ENCODE results near the gene OR10G6.
"Not testable (repeated sequence)": the region's sequence is repeated elsewhere in the genome, so short reads cannot be mapped to it uniquely, and the experiment has no call there.

The OR10G6 gene, protein sequence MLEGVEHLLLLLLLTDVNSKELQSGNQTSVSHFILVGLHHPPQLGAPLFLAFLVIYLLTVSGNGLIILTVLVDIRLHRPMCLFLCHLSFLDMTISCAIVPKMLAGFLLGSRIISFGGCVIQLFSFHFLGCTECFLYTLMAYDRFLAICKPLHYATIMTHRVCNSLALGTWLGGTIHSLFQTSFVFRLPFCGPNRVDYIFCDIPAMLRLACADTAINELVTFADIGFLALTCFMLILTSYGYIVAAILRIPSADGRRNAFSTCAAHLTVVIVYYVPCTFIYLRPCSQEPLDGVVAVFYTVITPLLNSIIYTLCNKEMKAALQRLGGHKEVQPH

DNA sequence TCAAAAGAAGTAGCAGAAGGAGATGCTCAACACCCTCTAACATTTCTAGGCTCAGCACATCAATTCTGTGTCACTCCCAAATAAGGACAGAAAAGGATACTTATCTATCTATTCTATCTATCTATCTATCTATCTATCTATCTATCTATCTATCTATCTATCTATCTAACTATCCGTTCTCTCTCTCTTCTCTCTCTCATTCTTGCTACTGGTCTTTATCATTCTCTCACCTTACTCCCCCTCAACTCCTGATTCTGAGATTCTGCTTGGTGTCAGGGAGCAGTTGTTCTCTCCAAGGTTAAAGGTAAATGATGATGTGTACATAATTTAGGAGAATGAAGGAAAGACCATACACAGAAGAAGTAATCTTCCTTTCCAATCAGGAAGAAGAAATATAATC lies at the start of gene OR10G6:
TSS of gene OR10G6 (minus strand) at position 43 of the 400 bp plus-strand sequence. CDS start at position 43, 0 bp downstream.
- no peak for DNase-seq

DNA sequence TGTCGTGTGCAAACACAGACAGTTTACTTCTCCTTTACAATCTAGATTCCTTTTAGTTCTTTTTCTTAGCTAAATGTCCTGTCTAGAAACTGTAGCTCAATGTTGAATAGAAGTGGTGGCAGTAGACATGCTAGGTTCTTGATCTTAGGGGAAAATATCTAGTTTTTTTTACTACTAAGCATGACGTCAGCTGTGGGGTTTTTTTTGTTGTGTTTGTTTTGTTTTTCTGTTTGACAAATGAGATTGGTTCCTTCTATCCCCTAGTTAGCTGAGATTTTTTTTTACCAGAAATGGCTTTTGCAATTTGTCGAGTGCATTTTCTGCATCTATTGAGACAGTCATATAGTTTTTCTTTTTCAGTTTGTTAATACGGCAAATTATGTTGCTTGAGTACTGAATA lies 48.5 kb upstream of the OR10G6 start:
- no peak for DNase-seq

DNA sequence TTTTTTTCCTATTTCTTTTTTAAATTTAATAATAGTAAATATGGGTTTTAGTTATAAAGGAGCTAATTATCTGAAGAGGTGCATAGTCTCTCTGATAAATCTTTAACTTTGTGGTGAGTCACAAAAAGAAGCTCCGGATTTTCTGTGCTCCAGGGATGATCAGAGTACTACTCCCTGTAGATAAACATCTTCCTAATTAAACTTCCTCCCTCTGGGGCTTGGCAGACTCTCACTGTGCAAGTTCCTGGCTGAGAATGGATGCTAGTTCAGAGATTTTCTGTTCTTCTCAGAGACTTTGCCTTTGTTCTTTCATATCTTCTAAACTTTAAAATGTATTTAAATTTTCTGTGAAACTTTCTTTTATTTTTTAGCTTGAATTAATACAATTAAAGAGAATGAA lies 46.3 kb upstream of the OR10G6 start, which contains the start of gene OR10G7:
TSS of gene OR10G7 (minus strand) at position 72 of the 400 bp plus-strand sequence. CDS start 2,324 bp downstream, outside the sequence.
- DNase-seq = no peak

DNA sequence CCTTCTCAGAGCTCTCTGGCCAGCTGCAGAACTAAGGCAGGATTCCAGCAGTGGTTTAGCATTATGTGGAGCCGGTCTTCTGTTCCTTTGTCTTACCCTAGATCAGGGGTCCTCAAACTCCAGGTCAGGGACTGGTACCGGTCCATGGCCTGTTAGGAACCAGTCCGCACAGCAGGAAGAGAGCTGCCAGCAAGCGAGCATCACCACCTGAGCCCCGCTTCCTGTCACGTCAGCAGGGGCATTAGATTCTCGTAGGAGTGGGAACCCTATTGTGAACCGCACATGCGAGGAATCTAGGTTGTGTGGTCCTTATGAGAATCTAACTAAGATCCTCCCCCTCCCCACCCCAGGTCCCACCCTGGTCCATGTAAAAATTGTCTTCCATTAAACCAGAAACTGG lies 44.6 kb upstream of the OR10G6 start:
- DNase-seq = no peak

DNA sequence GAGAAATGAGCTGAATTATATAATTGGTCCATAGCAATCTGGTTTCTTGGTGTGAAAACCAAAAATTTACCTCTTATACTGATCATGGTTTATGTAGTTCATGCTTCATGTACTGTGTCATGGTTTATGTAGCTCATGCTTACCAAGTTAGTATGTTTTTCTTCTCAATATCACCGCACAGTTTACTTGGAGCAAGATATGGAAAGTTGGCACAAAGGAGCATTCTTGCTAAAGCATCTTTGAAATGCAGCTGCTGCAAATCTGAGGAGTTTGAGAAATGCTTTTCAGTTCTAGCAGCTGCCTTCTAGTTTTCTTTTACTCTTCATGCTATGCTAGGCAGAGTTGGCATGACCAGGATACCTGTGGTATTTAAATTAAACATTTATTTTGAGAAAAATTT lies 41.7 kb upstream of the OR10G6 start:
- no peak for DNase-seq

DNA sequence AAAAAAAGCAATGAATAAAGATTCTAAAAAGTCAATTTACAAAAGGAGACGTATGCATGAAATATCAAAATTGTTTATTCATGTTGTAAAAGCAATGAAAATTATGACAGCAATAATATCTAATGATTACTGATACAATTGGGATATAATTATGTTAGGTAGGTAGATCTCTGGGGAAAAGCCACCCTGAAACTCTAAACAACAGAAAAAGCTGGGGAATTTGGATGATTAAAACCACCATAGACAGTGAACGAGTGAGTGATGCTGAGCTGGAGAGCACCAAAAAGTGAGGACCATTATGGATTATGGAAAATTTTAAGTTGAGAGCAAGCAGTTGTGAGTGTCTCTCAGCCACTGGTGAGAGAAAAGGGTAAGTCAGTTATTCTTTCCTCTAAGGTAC lies 31.5 kb upstream of the OR10G6 start, which contains the start of gene OR10G8:
TSS of gene OR10G8 (plus strand) at position 301 of the 400 bp plus-strand sequence. CDS start 2,825 bp downstream, outside the sequence.
- DNase-seq = no peak

DNA sequence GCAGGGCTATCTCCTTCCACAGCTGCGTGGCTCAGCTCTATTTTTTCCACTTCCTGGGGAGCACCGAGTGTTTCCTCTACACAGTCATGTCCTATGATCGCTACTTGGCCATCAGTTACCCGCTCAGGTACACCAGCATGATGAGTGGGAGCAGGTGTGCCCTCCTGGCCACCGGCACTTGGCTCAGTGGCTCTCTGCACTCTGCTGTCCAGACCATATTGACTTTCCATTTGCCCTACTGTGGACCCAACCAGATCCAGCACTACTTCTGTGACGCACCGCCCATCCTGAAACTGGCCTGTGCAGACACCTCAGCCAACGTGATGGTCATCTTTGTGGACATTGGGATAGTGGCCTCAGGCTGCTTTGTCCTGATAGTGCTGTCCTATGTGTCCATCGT lies 20.9 kb upstream of the OR10G6 start:
- DNase-seq = not testable (repeated sequence)

DNA sequence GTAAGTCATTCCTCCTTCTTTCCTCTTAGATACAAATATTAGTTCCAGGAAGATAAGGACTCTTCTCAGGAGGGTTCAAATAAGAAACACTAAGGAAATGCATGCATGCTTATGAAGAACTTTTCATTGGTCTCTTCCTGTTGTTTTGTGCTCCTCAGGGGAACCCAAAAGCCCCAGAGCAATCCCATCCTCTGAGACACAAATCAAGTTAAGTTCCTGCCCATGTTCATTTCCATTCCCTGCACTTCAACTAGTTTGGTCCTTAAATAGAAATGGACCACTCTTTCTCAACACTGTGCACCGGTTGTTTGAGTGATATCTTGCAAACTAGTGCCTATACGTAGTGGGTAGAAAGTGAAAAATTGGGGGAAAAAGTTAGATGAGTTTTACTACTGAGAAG lies 17.7 kb upstream of the OR10G6 start, which contains the start of gene OR10G4:
TSS of gene OR10G4 (plus strand) at position 301 of the 400 bp plus-strand sequence. CDS start 2,578 bp downstream, outside the sequence.
- DNase-seq = no peak

DNA sequence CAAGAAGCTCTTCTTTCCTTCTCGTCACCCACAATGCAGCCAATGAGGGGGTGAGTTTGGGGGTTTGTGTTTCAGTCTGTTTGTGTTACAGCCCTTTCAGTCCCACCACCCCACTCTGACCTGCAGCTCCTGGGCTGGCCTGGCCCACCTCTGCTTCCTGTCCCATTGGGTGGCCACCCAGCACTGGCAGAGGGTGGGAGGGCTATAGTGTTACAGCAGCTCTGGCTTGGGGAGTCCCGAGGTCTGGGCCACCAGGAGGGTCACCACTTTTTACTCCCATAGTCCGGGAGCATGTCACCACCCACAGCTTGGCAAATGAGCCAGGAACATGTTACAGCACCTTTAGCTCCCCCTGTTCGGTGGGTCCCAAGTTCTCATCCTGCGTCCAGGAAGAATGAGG lies 15.7 kb downstream of the OR10G6 start:
- no peak for DNase-seq

DNA sequence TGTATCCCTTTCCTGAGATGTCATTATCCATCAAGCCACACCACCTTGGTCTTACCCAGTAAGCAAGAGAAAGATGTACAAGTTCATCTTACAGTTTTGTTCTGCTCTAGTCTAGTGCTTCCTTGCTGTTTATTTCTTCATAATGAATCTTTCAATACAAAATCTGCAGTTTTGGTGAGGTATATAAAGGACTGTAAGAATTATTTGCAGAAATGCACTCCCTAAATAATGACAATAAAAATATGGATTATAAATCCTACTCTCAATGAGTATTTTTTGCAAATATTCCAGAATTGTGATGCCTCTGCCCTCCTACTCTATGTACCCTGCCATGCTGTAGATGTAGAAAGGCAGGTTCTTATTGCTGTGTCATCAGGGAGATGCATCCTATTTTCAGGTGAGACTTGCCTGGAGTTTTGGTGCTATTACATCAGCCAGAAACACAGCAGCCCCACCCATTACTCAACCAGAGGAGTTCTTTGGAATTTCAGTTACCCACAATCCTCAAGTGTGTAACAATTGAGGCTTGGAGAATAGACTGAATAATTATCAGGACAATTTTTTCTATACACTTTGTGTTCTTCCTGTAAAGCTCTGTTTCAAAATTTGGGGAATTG lies 17.1 kb downstream of the OR10G6 start, which contains the start of gene OR10S1:
TSS of gene OR10S1 (minus strand) at position 51 of the 617 bp plus-strand sequence. CDS start 117 bp downstream, outside the sequence.
- no peak for DNase-seq

DNA sequence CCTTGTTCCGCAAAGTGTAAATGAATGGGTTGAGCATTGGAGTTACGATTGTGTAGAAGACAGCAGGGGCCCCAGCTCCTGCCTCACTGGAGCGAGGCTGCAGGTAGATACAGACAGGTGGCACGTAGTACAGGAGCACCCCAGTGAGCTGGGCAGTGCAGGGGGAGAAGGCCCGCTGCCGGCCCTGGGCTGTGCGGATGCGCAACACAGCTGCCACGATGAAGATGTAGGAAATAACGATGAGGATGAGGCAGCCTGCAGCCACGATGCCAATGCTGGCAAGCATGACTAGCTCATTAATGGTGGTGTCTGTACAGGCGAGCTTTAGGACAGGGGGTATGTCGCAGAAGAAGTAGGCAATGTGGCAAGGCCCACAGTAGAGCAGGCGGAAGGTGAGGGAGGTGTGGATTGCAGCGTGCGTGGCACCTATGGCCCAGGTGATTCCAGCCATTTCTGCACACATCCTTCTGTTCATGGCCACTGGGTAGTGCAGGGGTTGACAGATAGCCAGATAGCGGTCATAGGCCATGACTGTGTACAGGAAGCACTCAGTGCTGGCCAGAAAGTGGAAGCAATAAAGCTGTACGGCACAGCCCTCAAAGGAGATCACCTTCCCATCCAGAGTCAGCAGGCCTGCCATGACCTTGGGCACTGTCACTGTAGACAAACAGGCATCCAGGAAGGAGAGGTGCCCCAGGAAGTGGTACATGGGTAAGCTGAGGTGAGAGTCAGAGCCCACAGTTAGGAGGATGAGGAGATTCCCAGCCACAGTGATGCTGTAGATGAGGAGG lies 18.0 kb downstream of the OR10G6 start:
- no peak for DNase-seq

DNA sequence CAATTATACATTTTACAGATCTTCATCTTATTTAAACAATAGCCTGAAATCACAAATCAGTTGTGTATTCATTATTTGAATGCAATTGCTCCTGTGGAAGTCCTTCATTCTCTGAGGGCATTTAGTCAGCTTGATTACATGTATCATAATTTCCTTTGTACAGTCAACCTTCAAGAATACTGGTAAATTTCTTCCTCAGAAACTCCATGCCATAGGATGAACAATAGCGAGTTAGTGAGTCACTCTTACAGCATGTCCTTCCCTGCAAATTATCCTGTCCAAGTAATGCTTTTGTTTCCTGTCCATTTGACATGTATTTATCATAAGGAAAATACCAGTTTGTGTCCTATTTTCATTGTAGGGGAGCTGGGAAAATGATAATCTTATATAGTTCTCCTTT lies 21.1 kb downstream of the OR10G6 start:
- DNase-seq = no peak

DNA sequence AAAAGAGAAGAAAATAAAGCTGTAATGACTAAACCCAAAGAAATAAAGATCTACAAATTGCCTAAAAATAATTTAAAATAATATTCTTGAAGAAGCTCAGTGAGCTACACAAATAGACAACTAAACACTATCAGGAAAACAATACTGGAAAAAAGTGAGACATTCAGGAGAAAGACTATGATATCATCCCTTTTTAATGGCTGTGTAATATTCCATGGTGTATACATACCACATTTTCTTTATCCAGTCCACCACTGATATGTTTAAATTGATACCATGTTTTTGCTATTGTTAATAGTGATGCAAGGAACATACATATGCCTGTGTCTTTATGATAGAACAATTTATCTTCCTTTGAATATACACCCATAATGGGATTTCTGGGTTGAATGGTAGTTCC lies 38.2 kb downstream of the OR10G6 start:
- DNase-seq = no peak

DNA sequence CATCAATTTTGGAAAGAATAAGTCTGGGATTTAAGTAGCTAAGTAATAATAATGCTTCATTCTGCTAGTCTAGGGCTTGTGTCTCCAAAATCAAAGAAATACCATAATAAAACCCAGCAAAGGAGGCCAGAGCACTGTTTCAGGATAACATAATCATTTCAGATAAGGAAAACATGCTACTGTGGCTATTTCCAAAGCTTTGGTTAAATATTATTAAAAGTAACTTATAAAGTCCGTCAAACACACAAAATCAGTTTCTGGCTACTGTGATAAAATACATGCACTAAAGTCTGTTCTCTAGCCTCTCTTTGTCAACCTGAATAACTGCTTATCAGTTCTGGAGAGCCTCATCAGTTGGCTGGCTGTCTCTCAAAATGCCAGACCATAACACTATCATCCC lies 49.8 kb downstream of the OR10G6 start:
- DNase-seq = no peak
